HEK293 (cell line): ENCODE results near the gene SLC1A2.

Experiments
- ATF2 ChIP-seq: fragments of 450-650 bp; formaldehyde crosslinking; IDR thresholded peaks from 2 replicates; pipeline ENCODE4 v1.5.1; 2016; ENCODE audit warnings: missing biosample characterization, missing genetic modification characterization, low read depth
- CTCF ChIP-seq: fragments of 450-650 bp; formaldehyde crosslinking; IDR thresholded peaks from 2 replicates; pipeline ENCODE4 v1.5.1; 2016; ENCODE audit warnings: missing biosample characterization, missing genetic modification characterization
- OSR2 ChIP-seq: fragments of 450-650 bp; formaldehyde crosslinking; IDR thresholded peaks from 2 replicates; pipeline ENCODE4 v1.5.1; 2016; ENCODE audit warnings: missing biosample characterization, missing genetic modification characterization
- PATZ1 ChIP-seq: fragments of 450-650 bp; formaldehyde crosslinking; IDR thresholded peaks from 2 replicates; pipeline ENCODE4 v1.5.1; 2016; ENCODE audit warnings: missing biosample characterization, missing genetic modification characterization
- PRDM10 ChIP-seq: fragments of 450-650 bp; formaldehyde crosslinking; IDR thresholded peaks from 2 replicates; pipeline ENCODE4 v1.5.1; 2016; ENCODE audit warnings: missing biosample characterization, missing genetic modification characterization
- ZBTB26 ChIP-seq: fragments of 450-650 bp; formaldehyde crosslinking; optimal IDR thresholded peaks from 2 replicates; pipeline ENCODE3; 2016; ENCODE audit warnings: missing biosample characterization, mild to moderate bottlenecking, missing genetic modification characterization
- ZFP41 ChIP-seq: fragments of 450-650 bp; formaldehyde crosslinking; IDR thresholded peaks from 2 replicates; pipeline ENCODE4 v1.5.1; 2016; ENCODE audit warnings: missing biosample characterization, missing genetic modification characterization, borderline replicate concordance
- ZNF157 ChIP-seq: fragments of 450-650 bp; formaldehyde crosslinking; IDR thresholded peaks from 2 replicates; pipeline ENCODE4 v1.5.1; 2016; ENCODE audit warnings: missing biosample characterization, missing genetic modification characterization
- ZNF18 ChIP-seq: fragments of 450-650 bp; formaldehyde crosslinking; IDR thresholded peaks from 2 replicates; pipeline ENCODE4 v1.5.1; 2016; ENCODE audit warnings: missing biosample characterization, missing genetic modification characterization
- ZNF302 ChIP-seq: fragments of 450-650 bp; formaldehyde crosslinking; IDR thresholded peaks from 2 replicates; pipeline ENCODE4 v1.5.1; 2016; ENCODE audit warnings: missing biosample characterization, missing genetic modification characterization, low read depth
- ZNF335 ChIP-seq: fragments of 450-650 bp; formaldehyde crosslinking; conservative IDR thresholded peaks from 2 replicates; pipeline ENCODE4 v1.5.1; 2016; ENCODE audit warnings: missing biosample characterization, missing genetic modification characterization
- ZNF629 ChIP-seq: fragments of 450-650 bp; formaldehyde crosslinking; IDR thresholded peaks from 2 replicates; pipeline ENCODE4 v1.5.1; 2017; ENCODE audit warnings: missing biosample characterization, missing genetic modification characterization
- ZNF76 ChIP-seq: fragments of 450-650 bp; formaldehyde crosslinking; IDR thresholded peaks from 2 replicates; pipeline ENCODE4; 2016; ENCODE audit warnings: low read depth, missing biosample characterization, missing genetic modification characterization, borderline replicate concordance

GRCh38 chr11:35272391-35272902 lies 146.9 kb downstream of the SLC1A2 start:
- TF ChIP-seq ZBTB26 (tag by site-specific recombination) (no peak), CTCF (tag by site-specific recombination) (no peak), ZNF629 (tag by site-specific recombination) (no peak), PATZ1 (tag by site-specific recombination) (no peak), OSR2 (no peak), ZNF302 (tag by site-specific recombination) (no peak), ZNF157 (no peak), ZFP41 (no peak), ZNF76 (tag by site-specific recombination) (no peak), ATF2 (no peak), ZNF335 (tag by site-specific recombination) (no peak), PRDM10 (tag by site-specific recombination) (no peak), ZNF18 (tag by site-specific recombination) (no peak)
